ENCODE data around the gene HNRNPC.

- no peak for TF ChIP-seq POLR2A (IDR thresholded peaks at IDR 0.05)
- no peak for TF ChIP-seq CTCF (IDR thresholded peaks at IDR 0.05)
Observed at GRCh38 chr14:21279783-21280182, 10.5 kb upstream of the HNRNPC start, which contains the start of gene RPGRIP1.

Measured in breast epithelium (tissue), 3 donors.